GM19239 (cell line): ENCODE measurements around the gene RAB8B.
"Not testable (repeated sequence)": the region's sequence is repeated elsewhere in the genome, so short reads cannot be mapped to it uniquely, and the experiment has no call there.

Experiments used
- DNase-seq: peaks from one replicate; pipeline ENCODE4 v3.0.0; 2011; ENCODE audit warnings: low spot score; ENCODE audit not compliant: insufficient read length
- FAIRE-seq: peaks from 2 replicates; lab custom pipeline; 2011; peaks lifted over from hg19 to GRCh38; lab: Jason Lieb, UNC

RAB8B gene

GRCh38 chr15:63202861-63203260 is 13.5 kb downstream of the RAB8B start:
- FAIRE-seq (no peak), DNase-seq (no peak)

GRCh38 chr15:63203451-63204090 is 14.2 kb downstream of the RAB8B start:
- DNase-seq (no peak), FAIRE-seq (no peak)

GRCh38 chr15:63206079-63206478 is 16.7 kb downstream of the RAB8B start:
- FAIRE-seq (no peak), DNase-seq (no peak)

- not testable (repeated sequence) for FAIRE-seq, DNase-seq
Observed at GRCh38 chr15:63208824-63209223, 19.4 kb downstream of the RAB8B start.

GRCh38 chr15:63210151-63211091 is 21.0 kb downstream of the RAB8B start:
- FAIRE-seq (peak; percentile 51), DNase-seq (no peak)

GRCh38 chr15:63211092-63211490 is 21.7 kb downstream of the RAB8B start:
- FAIRE-seq (peak; percentile 63), DNase-seq (no peak)

GRCh38 chr15:63211549-63211948 is 22.1 kb downstream of the RAB8B start:
- DNase-seq, result no peak
- FAIRE-seq, result no peak

GRCh38 chr15:63212050-63213004 is 22.9 kb downstream of the RAB8B start:
- FAIRE-seq (peak; percentile 86), DNase-seq (no peak)

- DNase-seq (no peak), FAIRE-seq (no peak)
Observed at GRCh38 chr15:63218100-63218808, 28.8 kb downstream of the RAB8B start.

GRCh38 chr15:63219196-63219710 is 29.8 kb downstream of the RAB8B start:
- DNase-seq (no peak), FAIRE-seq (no peak)

GRCh38 chr15:63221346-63221745 is 31.9 kb downstream of the RAB8B start:
- no peak for FAIRE-seq
- DNase-seq, result no peak

- DNase-seq, result no peak
- FAIRE-seq, result no peak
Observed at GRCh38 chr15:63223463-63223862, 34.1 kb downstream of the RAB8B start.

GRCh38 chr15:63225381-63225780 is 36.0 kb downstream of the RAB8B start:
- DNase-seq, result no peak
- FAIRE-seq, result peak; percentile 21

- peak; percentile 57 for FAIRE-seq
- no peak for DNase-seq
Observed at GRCh38 chr15:63226155-63226883, 36.9 kb downstream of the RAB8B start.

GRCh38 chr15:63226966-63227401 is 37.6 kb downstream of the RAB8B start:
- no peak for FAIRE-seq
- no peak for DNase-seq

- no peak for FAIRE-seq
- DNase-seq, result no peak
Observed at GRCh38 chr15:63227689-63228088, 38.3 kb downstream of the RAB8B start.

GRCh38 chr15:63231206-63231605 is 41.8 kb downstream of the RAB8B start:
- DNase-seq, result no peak
- FAIRE-seq, result no peak

GRCh38 chr15:63231706-63232105 is 42.3 kb downstream of the RAB8B start:
- FAIRE-seq (peak; percentile 33), DNase-seq (no peak)

GRCh38 chr15:63232405-63232804 is 43.0 kb downstream of the RAB8B start:
- no peak for DNase-seq
- peak; percentile 26 for FAIRE-seq
